Measurements from ENCODE around the gene RPE. TPM values are rescaled to one million over a fixed set of nuclear protein-coding genes. Genes with fewer than 3 reads are reported as not detected.

The RPE gene
- total RNA-seq, 1 experiment from 2014 or later = 67.8 TPM

- no peak overlapping the region for H2BK15ac ChIP-seq (ENCODE audit: low read depth, low read length)
- H4K20me1 ChIP-seq (ENCODE audit: control insufficient read depth, insufficient read depth, insufficient read length) = no peaks in the 10 kb centered on the region
- no peaks in the 10 kb centered on the region for H3K4me1 ChIP-seq (ENCODE audit: insufficient read depth, low read length)
- no peak overlapping the region for H3K9ac ChIP-seq (ENCODE audit: extremely low read depth, insufficient read length, low read length)
- H2BK12ac ChIP-seq (ENCODE audit: insufficient read length, low read depth, low read length) = no peak overlapping the region
- no peak overlapping the region for H2BK20ac ChIP-seq (ENCODE audit: low read depth, low read length, poor library complexity, severe bottlenecking)
- H3K18ac ChIP-seq (ENCODE audit: insufficient read length, low read depth, low read length) = no peak overlapping the region
- no peak overlapping the region for H3K23ac ChIP-seq (ENCODE audit: insufficient read length, low read depth, low read length)
- no peak for TF ChIP-seq CTCF (conservative IDR thresholded peaks at IDR 0.05)
- Mint-ChIP-seq H3K27me3 (ENCODE audit: low read depth) (peaks cover 38% of the 10 kb centered on the region), H3K9me3 (peaks cover 9 to 10% of the 10 kb centered on the region in 2 experiments), H3K4me1 (peaks cover 20 to 24% of the 10 kb centered on the region in 2 experiments), H3K4me3 (no peak overlapping the region), H3K36me3 (ENCODE audit: insufficient read depth in 1 of 3, low read depth in 3 of 3) (peaks cover 0 to 10% (median 7%) of the 10 kb centered on the region in 3 experiments; a peak in 5 of 7 replicates), H3K27ac (no peak overlapping the region)
- no peak overlapping the region for H3K14ac ChIP-seq (ENCODE audit: insufficient read depth, low read length)
- H3K4me2 ChIP-seq (ENCODE audit: insufficient read depth, insufficient read length, low read length) = no peak overlapping the region
- no peak overlapping the region for H4K8ac ChIP-seq (replicated peaks; ENCODE audit: insufficient read length, low read depth, low read length)
- no peak overlapping the region for H2BK5ac ChIP-seq (ENCODE audit: insufficient read length, low read length)
- no peaks in the 10 kb centered on the region for H3K79me2 ChIP-seq (ENCODE audit: insufficient read depth, low read length)
- no peak overlapping the region for H2AFZ ChIP-seq (ENCODE audit: low read length)
- no peak overlapping the region for H3K4ac ChIP-seq (ENCODE audit: low read depth, low read length)
- WGBS (ENCODE audit: extremely low coverage, insufficient read length, low lambda C conversion rate) = no CpG with 5 or more reads among the region's 2 CpGs
- H3K27me3 ChIP-seq (ENCODE audit: insufficient read depth, low read length) = peaks cover 4% of the 10 kb centered on the region; the same call in 1 of the 2 replicates
- no peak overlapping the region for H2BK120ac ChIP-seq (ENCODE audit: low read depth, low read length, poor library complexity, severe bottlenecking)
- no peak overlapping the region for H3K27ac ChIP-seq (ENCODE audit: insufficient read length, low read depth, low read length)
- no peaks in the 10 kb centered on the region for H3K23me2 ChIP-seq (ENCODE audit: insufficient read length, low read depth, low read length, poor library complexity, severe bottlenecking)
- no peak overlapping the region for H4K91ac ChIP-seq (ENCODE audit: insufficient read length, low read depth, low read length)
- H3K56ac ChIP-seq (ENCODE audit: insufficient read length, low read depth, low read length) = no peak overlapping the region
- no peaks in the 10 kb centered on the region for H3K9me3 ChIP-seq (ENCODE audit: control insufficient read depth, low read depth, low read length)
- DNase-seq = no peak
- no peak overlapping the region for H3T11ph ChIP-seq (ENCODE audit: low read length)
- H3K79me1 ChIP-seq (ENCODE audit: insufficient read depth, low read depth, low read length, poor library complexity, severe bottlenecking) = no peaks in the 10 kb centered on the region
- no peak overlapping the region for H2AK5ac ChIP-seq (ENCODE audit: insufficient read length, low read length)
- no peak overlapping the region for H4K5ac ChIP-seq (ENCODE audit: insufficient read length, low read depth, low read length)
Observed at GRCh38 chr2:209956271-209956670, 46.2 kb upstream of the RPE start.

Data from H9 (cell line).